ENCODE data around the gene PSMB3.

GRCh38 chr17:38709864-38710603 is 42.5 kb upstream of the PSMB3 start:
- TF ChIP-seq CTCF (IDR thresholded peaks at IDR 0.05 in 8 of 11, conservative IDR thresholded peaks at IDR 0.05 in 3 of 11): no peak
- no peak for TF ChIP-seq POLR2AphosphoS5 (IDR thresholded peaks at IDR 0.05)
- TF ChIP-seq POLR2A (IDR thresholded peaks at IDR 0.05): no peak

All from spleen (tissue), 7 donors.